Adipocyte (in vitro differentiated cells): ENCODE data around the gene HPCAL1.

Source experiments
- DNase-seq: peaks from one replicate; pipeline ENCODE4 v3.0.0-alpha.2; 2015; ENCODE audit warnings: low read depth
- H3K27me3 ChIP-seq: replicated peaks from 2 replicates; pipeline ENCODE4 v1.7.0; 2013; ENCODE audit warnings: mild to moderate bottlenecking, low read length, moderate library complexity; ENCODE audit not compliant: control insufficient read depth, insufficient read depth
- H3K36me3 ChIP-seq: 2 replicates; pipeline ENCODE4 v1.7.0; 2013; ENCODE audit warnings: low read length, mild to moderate bottlenecking, moderate library complexity; ENCODE audit not compliant: control insufficient read depth, insufficient read depth, severe bottlenecking
- H3K4me1 ChIP-seq: 2 replicates; pipeline ENCODE4 v1.7.0; 2013; ENCODE audit warnings: mild to moderate bottlenecking, low read length, moderate library complexity; ENCODE audit not compliant: control insufficient read depth, insufficient read depth
- H3K4me3 ChIP-seq: 2 replicates; pipeline ENCODE4 v1.7.0; 2013; ENCODE audit warnings: mild to moderate bottlenecking, low read length, moderate library complexity
- H3K9ac ChIP-seq: 2 replicates; pipeline ENCODE4 v1.7.0; 2013; ENCODE audit warnings: mild to moderate bottlenecking, low read length, moderate library complexity
- H3K9me3 ChIP-seq: 2 replicates; pipeline ENCODE4 v1.7.0; 2013; ENCODE audit warnings: mild to moderate bottlenecking, low read length, moderate library complexity; ENCODE audit not compliant: control insufficient read depth

The HPCAL1 gene

GRCh38 chr2:10336283-10336682, 33.6 kb downstream of the HPCAL1 start:
- H3K4me3 ChIP-seq = no peak overlapping the region
- no peaks in the 10 kb centered on the region for H3K36me3 ChIP-seq
- H3K4me1 ChIP-seq = peaks cover 2% of the 10 kb centered on the region
- DNase-seq = no peak
- no peak overlapping the region for H3K9ac ChIP-seq
- peaks cover 8% of the 10 kb centered on the region for H3K9me3 ChIP-seq
- no peaks in the 10 kb centered on the region for H3K27me3 ChIP-seq

GRCh38 chr2:10337449-10338269, 35.0 kb downstream of the HPCAL1 start:
- Histone ChIP-seq H3K27me3 (no peaks in the 10 kb centered on the region), H3K4me1 (no peaks in the 10 kb centered on the region), H3K36me3 (no peaks in the 10 kb centered on the region), H3K4me3 (no peak overlapping the region), H3K9ac (no peak overlapping the region), H3K9me3 (peaks cover 8% of the 10 kb centered on the region)
- no peak for DNase-seq

GRCh38 chr2:10338270-10339188, 35.8 kb downstream of the HPCAL1 start:
- DNase-seq = no peak
- H3K4me3 ChIP-seq = no peak overlapping the region
- H3K9me3 ChIP-seq = peaks cover 8% of the 10 kb centered on the region
- no peaks in the 10 kb centered on the region for H3K4me1 ChIP-seq
- no peaks in the 10 kb centered on the region for H3K27me3 ChIP-seq
- H3K9ac ChIP-seq = no peak overlapping the region
- H3K36me3 ChIP-seq = no peaks in the 10 kb centered on the region

GRCh38 chr2:10339647-10340592, 37.2 kb downstream of the HPCAL1 start:
- Histone ChIP-seq H3K36me3 (no peaks in the 10 kb centered on the region), H3K9me3 (peaks cover 6% of the 10 kb centered on the region), H3K9ac (no peak overlapping the region), H3K4me3 (no peak overlapping the region), H3K4me1 (peaks cover 3% of the 10 kb centered on the region), H3K27me3 (peaks cover 9% of the 10 kb centered on the region)
- DNase-seq = no peak

GRCh38 chr2:10340593-10340975, 37.9 kb downstream of the HPCAL1 start:
- DNase-seq = no peak

GRCh38 chr2:10341193-10341592, 38.5 kb downstream of the HPCAL1 start:
- no peaks in the 10 kb centered on the region for H3K9me3 ChIP-seq
- H3K9ac ChIP-seq = no peak overlapping the region
- no peak for DNase-seq
- H3K36me3 ChIP-seq = no peaks in the 10 kb centered on the region
- H3K4me3 ChIP-seq = no peak overlapping the region
- peaks cover 3% of the 10 kb centered on the region for H3K4me1 ChIP-seq
- H3K27me3 ChIP-seq = peaks cover 12% of the 10 kb centered on the region

More at GRCh38 chr2:10340593-10340975, 37.9 kb downstream of the HPCAL1 start:
- H3K36me3 ChIP-seq = no peaks in the 10 kb centered on the region
- no peaks in the 10 kb centered on the region for H3K9me3 ChIP-seq
- H3K9ac ChIP-seq = no peak overlapping the region
- H3K4me1 ChIP-seq = peaks cover 3% of the 10 kb centered on the region
- H3K27me3 ChIP-seq = peaks cover 12% of the 10 kb centered on the region
- no peak overlapping the region for H3K4me3 ChIP-seq

- H3K27me3 ChIP-seq = peaks cover 12% of the 10 kb centered on the region
- H3K9ac ChIP-seq = no peak overlapping the region
- peaks cover 3% of the 10 kb centered on the region for H3K4me1 ChIP-seq
- H3K9me3 ChIP-seq = no peaks in the 10 kb centered on the region
- no peaks in the 10 kb centered on the region for H3K36me3 ChIP-seq
- peak; percentile 14 for DNase-seq
- no peak overlapping the region for H3K4me3 ChIP-seq
Observed at GRCh38 chr2:10342245-10342951, 39.7 kb downstream of the HPCAL1 start.

GRCh38 chr2:10343191-10343590, 40.5 kb downstream of the HPCAL1 start:
- DNase-seq = no peak
- Histone ChIP-seq H3K9ac (no peak overlapping the region), H3K4me3 (no peak overlapping the region), H3K4me1 (peaks cover 3% of the 10 kb centered on the region), H3K9me3 (no peaks in the 10 kb centered on the region), H3K36me3 (no peaks in the 10 kb centered on the region), H3K27me3 (peaks cover 12% of the 10 kb centered on the region)

- H3K27me3 ChIP-seq = peaks cover 12% of the 10 kb centered on the region
- no peaks in the 10 kb centered on the region for H3K36me3 ChIP-seq
- peaks cover 3% of the 10 kb centered on the region for H3K4me1 ChIP-seq
- no peak overlapping the region for H3K9ac ChIP-seq
- H3K4me3 ChIP-seq = no peak overlapping the region
- no peak for DNase-seq
- H3K9me3 ChIP-seq = no peaks in the 10 kb centered on the region
Observed at GRCh38 chr2:10343658-10344057, 41.0 kb downstream of the HPCAL1 start.
